NCI-H2171 treated with DMSO at 0.1 percent for 48 hours (cell line): ENCODE results near the gene IGHMBP2.

ENCODE experiments used
- DNase-seq: peaks from one replicate; lab custom pipeline; 2025; lab: John Stamatoyannopoulos, UW

IGHMBP2 gene

DNA sequence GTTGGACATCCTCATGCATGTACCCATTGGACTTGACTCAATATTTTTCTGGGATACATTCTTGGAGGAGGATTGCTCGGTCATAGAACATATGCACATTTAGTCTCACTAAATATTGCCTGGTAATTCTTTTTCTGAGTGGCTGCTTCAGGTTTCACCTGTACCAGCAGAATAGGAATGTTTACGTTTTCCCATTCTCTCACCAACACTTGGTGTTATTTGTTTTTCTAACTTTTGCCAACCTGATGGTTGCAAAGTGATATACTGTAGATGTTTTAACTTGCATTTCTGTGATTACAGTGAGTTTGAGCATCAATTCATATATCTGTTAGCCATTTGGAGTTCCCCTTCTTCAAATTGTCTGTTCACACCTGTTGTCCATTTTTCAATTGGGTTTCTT is 78.4 kb downstream of the IGHMBP2 start:
- DNase-seq = no peak

GRCh38 chr11:68983801-68984200 is 80.1 kb downstream of the IGHMBP2 start:
- DNase-seq = no peak

DNA sequence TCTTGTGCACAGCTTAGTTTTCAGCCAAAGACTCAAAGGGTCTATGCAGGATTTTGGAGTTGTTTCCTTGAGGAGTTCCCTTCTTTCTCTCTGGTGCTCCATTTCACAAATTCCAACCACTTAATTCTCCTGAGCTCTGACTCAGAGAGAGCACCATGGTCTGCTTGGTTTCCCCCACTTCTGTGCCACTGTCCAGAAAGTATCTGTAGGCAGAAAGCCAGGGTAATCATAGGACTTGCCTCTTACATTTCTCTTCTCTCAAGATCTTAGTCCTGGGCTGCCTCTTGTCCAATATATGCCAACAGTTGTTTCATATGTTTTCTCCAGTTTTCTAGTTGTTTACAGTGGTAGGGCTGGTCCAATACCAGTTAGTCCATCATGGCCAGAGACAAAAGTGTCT is 83.5 kb downstream of the IGHMBP2 start:
- no peak for DNase-seq

GRCh38 chr11:68988491-68988890 is 84.8 kb downstream of the IGHMBP2 start:
- peak; percentile 79 for DNase-seq
